ENCODE measurements around the gene PPAN.

PPAN gene

DNA sequence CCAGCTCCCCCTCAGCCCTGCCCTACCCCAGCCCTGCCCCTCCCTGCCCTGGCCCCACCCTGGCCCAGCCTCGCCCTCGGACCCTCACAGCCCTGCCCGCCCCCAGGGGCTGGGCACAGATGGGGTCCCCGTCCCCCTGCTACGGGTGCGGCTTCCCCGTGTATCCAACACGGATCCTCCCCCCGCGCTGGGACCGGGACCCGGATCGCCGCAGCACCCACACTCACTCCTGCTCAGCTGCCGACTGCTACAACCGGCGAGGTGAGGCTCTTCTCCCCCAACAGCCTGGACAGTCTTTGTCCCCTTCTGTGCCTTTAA lies 14.8 kb upstream of the PPAN start:
- Histone ChIP-seq H2AFZ (ENCODE audit: low read depth) (no peak overlapping the region), H3K27me3 (ENCODE audit: insufficient read depth, low read depth) (no peaks in the 10 kb centered on the region), H3K4me2 (no peak overlapping the region), H3K27ac (no peak overlapping the region), H3K4me3 (IDR thresholded peaks at IDR 0.05; ENCODE audit: insufficient read depth, low read depth, low read length) (no peak overlapping the region), H4K20me1 (ENCODE audit: insufficient read depth) (no peaks in the 10 kb centered on the region), H3K4me1 (ENCODE audit: low read depth, poor library complexity, severe bottlenecking) (peaks cover 7% of the 10 kb centered on the region), H3K79me2 (ENCODE audit: insufficient read depth, low read depth) (no peaks in the 10 kb centered on the region), H3K9ac (no peak overlapping the region), H3K36me3 (ENCODE audit: insufficient read depth) (no peaks in the 10 kb centered on the region)
- TF ChIP-seq, protein P1, sequence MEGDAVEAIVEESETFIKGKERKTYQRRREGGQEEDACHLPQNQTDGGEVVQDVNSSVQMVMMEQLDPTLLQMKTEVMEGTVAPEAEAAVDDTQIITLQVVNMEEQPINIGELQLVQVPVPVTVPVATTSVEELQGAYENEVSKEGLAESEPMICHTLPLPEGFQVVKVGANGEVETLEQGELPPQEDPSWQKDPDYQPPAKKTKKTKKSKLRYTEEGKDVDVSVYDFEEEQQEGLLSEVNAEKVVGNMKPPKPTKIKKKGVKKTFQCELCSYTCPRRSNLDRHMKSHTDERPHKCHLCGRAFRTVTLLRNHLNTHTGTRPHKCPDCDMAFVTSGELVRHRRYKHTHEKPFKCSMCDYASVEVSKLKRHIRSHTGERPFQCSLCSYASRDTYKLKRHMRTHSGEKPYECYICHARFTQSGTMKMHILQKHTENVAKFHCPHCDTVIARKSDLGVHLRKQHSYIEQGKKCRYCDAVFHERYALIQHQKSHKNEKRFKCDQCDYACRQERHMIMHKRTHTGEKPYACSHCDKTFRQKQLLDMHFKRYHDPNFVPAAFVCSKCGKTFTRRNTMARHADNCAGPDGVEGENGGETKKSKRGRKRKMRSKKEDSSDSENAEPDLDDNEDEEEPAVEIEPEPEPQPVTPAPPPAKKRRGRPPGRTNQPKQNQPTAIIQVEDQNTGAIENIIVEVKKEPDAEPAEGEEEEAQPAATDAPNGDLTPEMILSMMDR (conservative IDR thresholded peaks at IDR 0.05; ENCODE audit: low read depth, low read length) = no peak

DNA sequence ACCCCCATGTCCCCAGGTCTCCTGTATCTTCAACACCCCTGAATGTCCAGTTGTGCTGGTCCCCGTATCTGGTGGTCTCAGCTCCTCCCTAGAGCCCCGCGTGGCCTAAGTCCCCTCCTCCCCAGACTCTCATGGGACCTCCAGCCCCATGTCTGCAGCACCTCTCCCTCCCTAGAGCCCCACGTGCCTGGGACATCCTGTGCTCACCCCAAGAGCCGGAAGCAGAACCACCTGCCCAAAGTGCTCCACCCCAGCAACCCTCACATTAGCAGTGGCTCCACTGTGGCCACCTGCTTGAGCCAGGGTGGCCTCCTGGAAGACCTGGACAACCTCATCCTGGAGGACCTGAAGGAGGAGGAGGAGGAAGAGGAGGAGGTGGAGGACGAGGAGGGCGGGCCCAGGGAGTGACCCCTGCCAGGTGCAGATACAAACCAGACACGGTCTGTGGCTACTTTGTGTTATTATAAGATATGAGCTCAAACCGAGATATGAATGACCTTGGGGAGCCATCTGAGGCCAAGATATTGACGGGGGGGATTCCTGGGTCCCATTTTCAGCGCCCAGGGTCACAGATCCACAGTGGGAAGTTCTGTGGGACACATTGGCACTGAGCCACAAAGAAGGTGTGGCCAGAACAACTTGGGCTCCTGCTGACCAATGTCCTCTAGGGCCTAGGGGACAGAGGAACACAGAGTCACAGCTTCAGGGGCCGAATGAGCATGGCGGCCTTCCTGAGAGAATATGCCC lies 14.1 kb upstream of the PPAN start:
- TF ChIP-seq, protein P1 (conservative IDR thresholded peaks at IDR 0.05; ENCODE audit: low read depth, low read length) = no peak
- Histone ChIP-seq H3K9ac (no peak overlapping the region), H3K4me1 (ENCODE audit: low read depth, poor library complexity, severe bottlenecking) (peaks cover 11% of the 10 kb centered on the region), H3K4me2 (no peak overlapping the region), H3K27me3 (ENCODE audit: insufficient read depth, low read depth) (no peaks in the 10 kb centered on the region), H3K4me3 (IDR thresholded peaks at IDR 0.05; ENCODE audit: insufficient read depth, low read depth, low read length) (no peak overlapping the region), H4K20me1 (ENCODE audit: insufficient read depth) (no peaks in the 10 kb centered on the region), H3K79me2 (ENCODE audit: insufficient read depth, low read depth) (no peaks in the 10 kb centered on the region), H2AFZ (ENCODE audit: low read depth) (no peak overlapping the region), H3K36me3 (ENCODE audit: insufficient read depth) (no peaks in the 10 kb centered on the region), H3K27ac (no peak overlapping the region)

DNA sequence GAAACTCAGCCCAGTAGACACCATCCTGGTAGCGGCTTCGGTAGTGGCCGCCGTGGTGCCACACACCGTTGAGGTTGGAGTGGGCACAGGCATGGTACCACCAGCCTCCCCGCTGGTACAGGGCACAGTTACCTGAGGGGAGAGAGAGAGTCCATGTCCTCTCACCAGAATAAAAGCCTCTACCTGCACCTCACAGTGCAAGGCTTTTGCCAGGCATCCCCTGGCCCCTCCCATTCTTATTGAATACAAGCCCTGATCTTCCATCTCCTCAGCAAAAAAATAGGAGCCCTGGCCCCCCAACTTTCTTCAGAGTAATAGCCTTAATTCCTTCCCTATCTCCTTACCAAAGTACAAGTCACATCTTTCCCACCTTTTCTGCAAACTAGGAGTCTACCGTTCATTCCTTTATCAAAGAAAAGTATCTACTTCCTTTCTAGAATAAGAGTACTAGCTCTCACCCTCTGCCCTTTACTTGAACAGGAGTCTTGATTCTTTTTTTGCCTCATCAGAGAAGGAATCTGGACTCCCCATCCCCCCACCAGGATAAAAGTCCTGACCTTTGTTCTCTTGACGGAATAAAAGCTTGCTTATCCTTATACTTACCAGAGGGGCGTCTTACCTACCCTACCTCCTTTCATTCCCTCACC lies 13.4 kb upstream of the PPAN start:
- TF ChIP-seq, protein P1 (conservative IDR thresholded peaks at IDR 0.05; ENCODE audit: low read depth, low read length) = no peak
- H3K4me3 ChIP-seq (IDR thresholded peaks at IDR 0.05; ENCODE audit: insufficient read depth, low read depth, low read length) = no peak overlapping the region
- no peak overlapping the region for H2AFZ ChIP-seq (ENCODE audit: low read depth)
- H3K27me3 ChIP-seq (ENCODE audit: insufficient read depth, low read depth) = no peaks in the 10 kb centered on the region
- no peak overlapping the region for H3K27ac ChIP-seq
- H3K4me1 ChIP-seq (ENCODE audit: low read depth, poor library complexity, severe bottlenecking) = peaks cover 11% of the 10 kb centered on the region
- no peaks in the 10 kb centered on the region for H3K36me3 ChIP-seq (ENCODE audit: insufficient read depth)
- no peaks in the 10 kb centered on the region for H4K20me1 ChIP-seq (ENCODE audit: insufficient read depth)
- H3K4me2 ChIP-seq = no peak overlapping the region
- H3K79me2 ChIP-seq (ENCODE audit: insufficient read depth, low read depth) = no peaks in the 10 kb centered on the region
- no peak overlapping the region for H3K9ac ChIP-seq

DNA sequence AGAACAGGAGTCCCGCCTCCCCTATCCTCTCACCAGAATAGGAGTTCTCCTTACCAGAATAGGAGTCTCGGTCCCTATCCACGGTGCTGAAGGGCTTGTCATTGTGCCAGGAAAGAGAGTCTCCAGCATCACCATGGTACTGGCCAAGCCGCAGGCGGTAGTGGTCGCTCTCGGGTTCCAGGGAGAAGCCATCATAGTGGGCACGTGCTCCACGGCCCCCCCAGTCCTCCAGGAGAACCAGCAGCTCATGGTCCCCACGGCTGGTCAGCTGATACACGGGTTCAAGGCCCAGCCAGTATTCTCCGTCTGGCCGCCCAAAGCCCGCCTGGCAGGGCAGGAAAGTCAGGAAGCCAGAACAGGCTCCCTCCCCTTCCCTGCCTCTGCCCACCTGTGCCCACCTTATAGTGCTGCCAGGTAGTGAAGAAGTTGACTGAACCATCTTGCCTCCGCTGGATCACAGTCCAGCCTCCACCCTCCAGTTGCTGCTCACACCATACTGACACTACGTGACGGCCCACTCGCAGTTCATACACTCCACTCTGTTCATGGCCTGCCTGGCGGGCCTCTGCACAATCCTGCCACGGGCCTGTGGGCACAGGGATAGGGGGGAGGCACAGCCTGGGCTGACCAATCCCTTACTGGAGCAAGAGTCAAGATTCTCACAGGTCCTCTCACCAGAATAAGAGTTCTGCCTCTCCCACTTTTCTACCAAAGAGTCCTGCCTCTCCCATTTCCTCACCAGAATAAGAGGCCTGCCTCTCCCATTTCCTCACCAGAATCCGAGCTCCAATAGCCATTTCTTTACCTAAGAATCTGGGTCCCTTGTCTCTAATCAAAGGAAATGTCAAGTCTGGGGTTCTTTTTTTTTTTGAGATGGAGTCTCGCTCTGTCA lies 12.6 kb upstream of the PPAN start:
- Histone ChIP-seq H3K27me3 (ENCODE audit: insufficient read depth, low read depth) (no peaks in the 10 kb centered on the region), H3K4me2 (no peak overlapping the region), H2AFZ (ENCODE audit: low read depth) (no peak overlapping the region), H3K27ac (no peak overlapping the region), H3K79me2 (ENCODE audit: insufficient read depth, low read depth) (no peaks in the 10 kb centered on the region), H3K4me1 (ENCODE audit: low read depth, poor library complexity, severe bottlenecking) (peaks cover 15% of the 10 kb centered on the region), H3K36me3 (ENCODE audit: insufficient read depth) (no peaks in the 10 kb centered on the region), H4K20me1 (ENCODE audit: insufficient read depth) (no peaks in the 10 kb centered on the region), H3K9ac (no peak overlapping the region), H3K4me3 (IDR thresholded peaks at IDR 0.05; ENCODE audit: insufficient read depth, low read depth, low read length) (no peak overlapping the region)
- TF ChIP-seq, protein P1 (conservative IDR thresholded peaks at IDR 0.05; ENCODE audit: low read depth, low read length) = no peak
